Upper lobe of left lung (tissue), 4 donors: ENCODE results near the gene LSP1.

Source experiments
- CTCF ChIP-seq, 6 experiments: fragments of 450-650 bp in 4 of 6; fragments of 200-600 bp in 2 of 6; sonication (generic) in 2 of 6; IDR thresholded peaks; one replicate each; pipeline ENCODE4 v1.5.1; 2016 to 2019; ENCODE audit warnings: antibody characterized with exemption in 6 of 6
- EP300 ChIP-seq, 4 donors: sonication (generic); formaldehyde crosslinking; IDR thresholded peaks; one replicate each; pipeline ENCODE4 v1.5.1; 2017; ENCODE audit warnings: antibody characterized with exemption in 4 of 4, control low read depth in 2 of 4
- POLR2A ChIP-seq, 4 donors: fragments of 450-650 bp; IDR thresholded peaks; one replicate each; pipeline ENCODE4 v1.5.1; 2016 to 2017; ENCODE audit warnings: antibody characterized with exemption in 4 of 4, mild to moderate bottlenecking in 2 of 4
- POLR2AphosphoS5 ChIP-seq, 2 donors: sonication (generic); formaldehyde crosslinking; IDR thresholded peaks; one replicate each; pipeline ENCODE4 v1.5.1; 2017; ENCODE audit warnings: antibody characterized with exemption in 2 of 2

- TF ChIP-seq EP300 (IDR thresholded peaks at IDR 0.05): no peak
- TF ChIP-seq POLR2A (IDR thresholded peaks at IDR 0.05): no peak
- no peak for TF ChIP-seq POLR2AphosphoS5 (IDR thresholded peaks at IDR 0.05)
- no peak for TF ChIP-seq CTCF (IDR thresholded peaks at IDR 0.05)
Observed at GRCh38 chr11:1848640-1849430, 4.0 kb upstream of the LSP1 start.
